Naive B cell (primary cell): ENCODE data around the gene TXNL4B. TPM values are rescaled to one million over a fixed set of nuclear protein-coding genes. Genes with fewer than 3 reads are reported as not detected.

Experiments used
- ATAC-seq, 2 donors: fragments of 150-1000 bp; cut with Tn5 transposase; 2 replicates each; pipeline ENCODE4 v1.10.0; 2021; ENCODE audit warnings: low read depth in 2 of 2, mild to moderate bottlenecking in 2 of 2, moderate library complexity in 2 of 2
- DNase-seq: peaks from one replicate; pipeline ENCODE4 v3.0.0; 2022
- H3K27ac Mint-ChIP-seq, 6 donors: one replicate each; pipeline ENCODE4 v1.8.0; 2020 to 2022; ENCODE audit warnings: mild to moderate bottlenecking in 6 of 6, mixed read lengths in 6 of 6, moderate library complexity in 5 of 6, inconsistent platforms in 2 of 6
- H3K27me3 Mint-ChIP-seq, 3 donors: one replicate each; pipeline ENCODE4 v1.8.0; 2021 to 2022; ENCODE audit warnings: mixed read lengths in 3 of 3, mild to moderate bottlenecking in 1 of 3
- H3K36me3 Mint-ChIP-seq, 2 donors: one replicate each; pipeline ENCODE4 v1.8.0; 2020 to 2022; ENCODE audit warnings: mixed read lengths in 2 of 2, inconsistent platforms in 1 of 2, mild to moderate bottlenecking in 1 of 2
- H3K4me1 Mint-ChIP-seq, 3 donors: one replicate each; pipeline ENCODE4 v1.8.0; 2020 to 2022; ENCODE audit warnings: mixed read lengths in 3 of 3, inconsistent platforms in 1 of 3, mild to moderate bottlenecking in 1 of 3, moderate library complexity in 1 of 3
- H3K4me3 Mint-ChIP-seq, 8 donors: one replicate each; pipeline ENCODE4 v1.8.0; 2020 to 2022; ENCODE audit warnings: mild to moderate bottlenecking in 8 of 8, mixed read lengths in 8 of 8, moderate library complexity in 8 of 8, inconsistent platforms in 2 of 8
- H3K9me3 Mint-ChIP-seq, 7 donors: one replicate each; pipeline ENCODE4 v1.8.0; 2020 to 2022; ENCODE audit warnings: mixed read lengths in 7 of 7, mild to moderate bottlenecking in 5 of 7, inconsistent platforms in 2 of 7, moderate library complexity in 1 of 7
- polyA plus RNA-seq, 6 donors: library from polyadenylated mRNA; unstranded; fragments of 300-500 nt; fragmentation: Illumina TruSeq; gene quantifications; one replicate each; pipeline ENCODE4 v1.2.3, GENCODE V29; 2021; ENCODE audit warnings: low read depth in 6 of 6

Gene TXNL4B
- polyA plus RNA-seq, 6 donors from 2014 or later: 11.1 to 19.8 (median 16.0) TPM

GRCh38 chr16:72109300-72109699 is 15.9 kb upstream of the TXNL4B start:
- Mint-ChIP-seq H3K27me3 (no peaks in the 10 kb centered on the region), H3K4me1 (peaks cover 0 to 4% (median 0%) of the 10 kb centered on the region in 3 donors), H3K9me3 (no peaks in the 10 kb centered on the region), H3K27ac (no peak overlapping the region), H3K4me3 (no peak overlapping the region), H3K36me3 (peaks cover 39 to 49% of the 10 kb centered on the region in 2 donors)
- ATAC-seq: no peak
- no peak for DNase-seq

GRCh38 chr16:72108353-72109102 is 15.1 kb upstream of the TXNL4B start:
- Mint-ChIP-seq H3K27me3 (no peaks in the 10 kb centered on the region), H3K4me3 (no peak overlapping the region), H3K9me3 (no peaks in the 10 kb centered on the region), H3K4me1 (peaks cover 0 to 4% (median 0%) of the 10 kb centered on the region in 3 donors), H3K27ac (no peak overlapping the region), H3K36me3 (peaks cover 39 to 53% of the 10 kb centered on the region in 2 donors)
- ATAC-seq: no peak
- no peak for DNase-seq

GRCh38 chr16:72107371-72107770 is 14.0 kb upstream of the TXNL4B start:
- Mint-ChIP-seq H3K27me3 (no peaks in the 10 kb centered on the region), H3K9me3 (no peaks in the 10 kb centered on the region), H3K27ac (no peak overlapping the region), H3K4me1 (peaks cover 4 to 8% (median 6%) of the 10 kb centered on the region in 3 donors), H3K4me3 (no peak overlapping the region), H3K36me3 (peaks cover 43 to 63% of the 10 kb centered on the region in 2 donors)
- ATAC-seq (no peak), DNase-seq (no peak)

GRCh38 chr16:72105978-72106377 is 12.6 kb upstream of the TXNL4B start:
- Mint-ChIP-seq H3K27me3 (no peaks in the 10 kb centered on the region), H3K36me3 (peaks cover 47 to 66% of the 10 kb centered on the region in 2 donors), H3K9me3 (no peaks in the 10 kb centered on the region), H3K27ac (no peak overlapping the region), H3K4me1 (peaks cover 8 to 17% (median 14%) of the 10 kb centered on the region in 3 donors), H3K4me3 (no peak overlapping the region)
- DNase-seq (no peak), ATAC-seq (no peak)

- Mint-ChIP-seq H3K9me3 (no peaks in the 10 kb centered on the region), H3K27ac (peak overlapping the region in 1 of 6 donors; percentile 34), H3K4me3 (peak overlapping the region in 1 of 8 donors; percentile 5), H3K27me3 (no peaks in the 10 kb centered on the region), H3K36me3 (peaks cover 40 to 62% of the 10 kb centered on the region in 2 donors), H3K4me1 (peaks cover 8 to 19% (median 18%) of the 10 kb centered on the region in 3 donors)
- ATAC-seq (no peak), DNase-seq (no peak)
Observed at GRCh38 chr16:72104905-72105304, 11.5 kb upstream of the TXNL4B start.

- peaks cover 17 to 32% (median 22%) of the 10 kb centered on the region in 3 donors for H3K4me1 Mint-ChIP-seq
- no peaks in the 10 kb centered on the region for H3K9me3 Mint-ChIP-seq
- ATAC-seq (no peak), DNase-seq (no peak)
- no peak overlapping the region for H3K4me3 Mint-ChIP-seq
- H3K36me3 Mint-ChIP-seq: peaks cover 43 to 73% of the 10 kb centered on the region in 2 donors
- no peaks in the 10 kb centered on the region for H3K27me3 Mint-ChIP-seq
- H3K27ac Mint-ChIP-seq: peak overlapping the region in 3 of 6 donors; percentile 24 to 88 (median 82)
Observed at GRCh38 chr16:72101195-72101594, 7.8 kb upstream of the TXNL4B start.

- no peaks in the 10 kb centered on the region for H3K9me3 Mint-ChIP-seq
- H3K4me1 Mint-ChIP-seq: peaks cover 32 to 49% (median 40%) of the 10 kb centered on the region in 3 donors
- DNase-seq: peak; percentile 54
- peak overlapping the region in 1 of 6 donors; percentile 59 for H3K27ac Mint-ChIP-seq
- ATAC-seq: peak; percentile 89 to 93
- peak overlapping the region in 1 of 8 donors; percentile 31 for H3K4me3 Mint-ChIP-seq
- H3K27me3 Mint-ChIP-seq: no peaks in the 10 kb centered on the region
- peaks cover 39 to 65% of the 10 kb centered on the region in 2 donors for H3K36me3 Mint-ChIP-seq
Observed at GRCh38 chr16:72099377-72099818, 6.0 kb upstream of the TXNL4B start.

- H3K27ac Mint-ChIP-seq: peak overlapping the region in 1 of 6 donors; percentile 59
- ATAC-seq (no peak), DNase-seq (no peak)
- no peaks in the 10 kb centered on the region for H3K27me3 Mint-ChIP-seq
- peak overlapping the region in 1 of 8 donors; percentile 31 for H3K4me3 Mint-ChIP-seq
- H3K36me3 Mint-ChIP-seq: peaks cover 39 to 65% of the 10 kb centered on the region in 2 donors
- no peaks in the 10 kb centered on the region for H3K9me3 Mint-ChIP-seq
- H3K4me1 Mint-ChIP-seq: peaks cover 36 to 54% (median 44%) of the 10 kb centered on the region in 3 donors
Observed at GRCh38 chr16:72098936-72099335, 5.5 kb upstream of the TXNL4B start.

GRCh38 chr16:72094266-72094610 is 818 bp upstream of the TXNL4B start:
- Mint-ChIP-seq H3K4me3 (peak overlapping the region; percentile 97 to 100 (median 99)), H3K36me3 (peaks cover 28 to 32% of the 10 kb centered on the region in 2 donors), H3K4me1 (peaks cover 55 to 72% (median 57%) of the 10 kb centered on the region in 3 donors), H3K27me3 (no peaks in the 10 kb centered on the region), H3K9me3 (no peaks in the 10 kb centered on the region), H3K27ac (peak overlapping the region; percentile 98 to 100 (median 100))
- DNase-seq (no peak), ATAC-seq (no peak)

- Mint-ChIP-seq H3K27ac (peak overlapping the region; percentile 98 to 100 (median 100)), H3K4me3 (peak overlapping the region; percentile 97 to 100 (median 99)), H3K36me3 (peaks cover 24 to 30% of the 10 kb centered on the region in 2 donors), H3K9me3 (no peaks in the 10 kb centered on the region), H3K4me1 (peaks cover 52 to 72% (median 56%) of the 10 kb centered on the region in 3 donors), H3K27me3 (no peaks in the 10 kb centered on the region)
- peak; percentile 31 to 37 for ATAC-seq
- no peak for DNase-seq
Observed at GRCh38 chr16:72092832-72093447, 480 bp downstream of the TXNL4B start.

- H3K27me3 Mint-ChIP-seq: no peaks in the 10 kb centered on the region
- peaks cover 12 to 13% of the 10 kb centered on the region in 2 donors for H3K36me3 Mint-ChIP-seq
- H3K4me3 Mint-ChIP-seq: peak overlapping the region in 7 of 8 donors; percentile 37 to 98 (median 65)
- no peaks in the 10 kb centered on the region for H3K9me3 Mint-ChIP-seq
- peaks cover 50 to 59% (median 52%) of the 10 kb centered on the region in 3 donors for H3K4me1 Mint-ChIP-seq
- DNase-seq (no peak), ATAC-seq (no peak)
- H3K27ac Mint-ChIP-seq: peak overlapping the region in 3 of 6 donors; percentile 12 to 99 (median 51)
Observed at GRCh38 chr16:72091217-72091616, 2.2 kb downstream of the TXNL4B start.

- H3K36me3 Mint-ChIP-seq: peaks cover 19 to 24% of the 10 kb centered on the region in 2 donors
- ATAC-seq (no peak), DNase-seq (no peak)
- peaks cover 0 to 10% (median 10%) of the 10 kb centered on the region in 3 donors for H3K4me1 Mint-ChIP-seq
- peak overlapping the region in 1 of 6 donors; percentile 47 for H3K27ac Mint-ChIP-seq
- no peaks in the 10 kb centered on the region for H3K27me3 Mint-ChIP-seq
- H3K4me3 Mint-ChIP-seq: peak overlapping the region in 1 of 8 donors; percentile 63
- H3K9me3 Mint-ChIP-seq: peaks cover 0 to 11% (median 4%) of the 10 kb centered on the region in 7 donors
Observed at GRCh38 chr16:72085002-72085401, 8.4 kb downstream of the TXNL4B start.

GRCh38 chr16:72084445-72084844 is 9.0 kb downstream of the TXNL4B start:
- H3K36me3 Mint-ChIP-seq: peaks cover 19 to 24% of the 10 kb centered on the region in 2 donors
- no peak for ATAC-seq

More at GRCh38 chr16:72084445-72084844, 9.0 kb downstream of the TXNL4B start:
- Mint-ChIP-seq H3K27ac (no peak overlapping the region), H3K4me1 (peaks cover 0 to 10% (median 10%) of the 10 kb centered on the region in 3 donors), H3K9me3 (peaks cover 0 to 11% (median 4%) of the 10 kb centered on the region in 7 donors), H3K27me3 (no peaks in the 10 kb centered on the region), H3K4me3 (no peak overlapping the region)
- no peak for DNase-seq
